Hepatocyte (in vitro differentiated cells): ENCODE results near the gene KSR1. TPM values are rescaled to one million over a fixed set of nuclear protein-coding genes. Genes with fewer than 3 reads are reported as not detected.
"Not testable (repeated sequence)": the region's sequence is repeated elsewhere in the genome, so short reads cannot be mapped to it uniquely, and the experiment has no call there.

Experiments used
- DNase-seq: peaks from one replicate; pipeline ENCODE4 v3.0.0-alpha.2; 2016; ENCODE audit warnings: low spot score
- H2AFZ ChIP-seq: fragments of 200-600 bp; sonication (generic); 2 replicates; pipeline ENCODE4 v1.6.0; 2016; ENCODE audit warnings: antibody characterized with exemption, mild to moderate bottlenecking
- H3K27ac ChIP-seq: fragments of 200-600 bp; sonication (generic); 2 replicates; pipeline ENCODE4 v1.5.1; 2016; ENCODE audit warnings: mild to moderate bottlenecking
- H3K27me3 ChIP-seq: fragments of 200-600 bp; sonication (generic); 2 replicates; pipeline ENCODE4 v1.6.1; 2016
- H3K36me3 ChIP-seq: fragments of 200-600 bp; sonication (generic); replicated peaks from 2 replicates; pipeline ENCODE4 v1.5.1; 2016; ENCODE audit warnings: low read depth; ENCODE audit not compliant: insufficient read depth
- H3K4me1 ChIP-seq: fragments of 200-600 bp; sonication (generic); 2 replicates; pipeline ENCODE4 v1.5.1; 2016; ENCODE audit warnings: mild to moderate bottlenecking, moderate library complexity; ENCODE audit not compliant: insufficient read depth
- H3K4me2 ChIP-seq: fragments of 200-600 bp; sonication (generic); 2 replicates; pipeline ENCODE4 v1.6.0; 2016
- H3K4me3 ChIP-seq: fragments of 200-600 bp; sonication (generic); 2 replicates; pipeline ENCODE4 v1.5.1; 2016; ENCODE audit warnings: mild to moderate bottlenecking
- H3K79me2 ChIP-seq: fragments of 200-600 bp; sonication (generic); 2 replicates; pipeline ENCODE4 v1.6.0; 2017; ENCODE audit warnings: mild to moderate bottlenecking
- H3K9me2 ChIP-seq: fragments of 200-600 bp; sonication (generic); replicated peaks from 2 replicates; pipeline ENCODE4 v1.6.0; 2017; ENCODE audit warnings: mild to moderate bottlenecking; ENCODE audit not compliant: insufficient read depth
- H3K9me3 ChIP-seq: fragments of 200-600 bp; sonication (generic); 2 replicates; pipeline ENCODE4 v1.5.1; 2016; ENCODE audit warnings: low read depth, mild to moderate bottlenecking
- H4K20me1 ChIP-seq: fragments of 200-600 bp; sonication (generic); 2 replicates; pipeline ENCODE4 v1.6.0; 2016; ENCODE audit warnings: mild to moderate bottlenecking; ENCODE audit not compliant: insufficient read depth, poor library complexity, severe bottlenecking
- EZH2 ChIP-seq: fragments of 200-600 bp; sonication (generic); IDR thresholded peaks from 2 replicates; pipeline ENCODE4 v1.6.1; 2016; ENCODE audit warnings: antibody characterized with exemption, mild to moderate bottlenecking, borderline replicate concordance
- EZH2phosphoT487 ChIP-seq: fragments of 200-600 bp; sonication (generic); IDR thresholded peaks from one replicate; pipeline ENCODE4 v1.6.1; 2018; ENCODE audit warnings: antibody characterized with exemption, mild to moderate bottlenecking, low read depth, moderate library complexity; ENCODE audit not compliant: unreplicated experiment, severe bottlenecking
- WGBS: methylation state at CpG from one replicate; pipeline ENCODE4 v1.1.6; 2016; ENCODE audit warnings: low lambda C conversion rate; ENCODE audit errors: missing lambda C conversion rate; 5-methylcytosine and 5-hydroxymethylcytosine counted together
- polyA plus RNA-seq: library from polyadenylated mRNA; unstranded; fragments of >200 nt; fragmentation: Nextera tagmentation; extraction: Ambion mirVana; gene quantifications from 2 replicates; pipeline ENCODE4 v1.2.1, GENCODE V29; 2016
- total RNA-seq: library from RNA; depleted of rRNA; stranded (reverse); fragments of >200 nt; gene quantifications from 2 replicates; pipeline ENCODE4 v1.2.3, GENCODE V29; 2014
- TF ChIP-seq, protein P1 (sequence below): fragments of 200-600 bp; sonication (generic); IDR thresholded peaks from 2 replicates; pipeline ENCODE4 v1.5.1; 2016; ENCODE audit warnings: antibody characterized with exemption, mild to moderate bottlenecking; ENCODE audit not compliant: poor library complexity

KSR1 gene
- total and polyA plus RNA-seq, 2 experiments from 2014 or later, result 16.2 to 32.6 TPM

DNA sequence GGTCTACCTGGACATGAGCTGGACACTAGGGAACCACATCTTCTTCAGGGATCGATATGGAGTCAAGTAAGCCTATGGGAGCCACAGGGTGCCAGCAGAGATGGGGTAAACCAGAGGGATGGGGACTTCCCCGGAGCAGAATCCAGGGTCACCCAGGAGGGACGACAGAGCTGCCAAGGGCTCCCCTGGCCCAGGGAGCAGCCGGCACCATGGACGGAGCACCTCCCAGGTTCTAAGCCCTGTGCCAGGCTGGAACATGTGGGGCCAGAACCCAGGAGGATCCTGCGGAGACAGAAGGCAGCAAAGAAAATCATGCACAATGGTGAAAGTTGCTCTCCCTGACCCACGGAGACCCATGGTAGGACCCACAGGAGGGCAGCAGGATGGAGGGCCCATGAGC lies 33.6 kb upstream of the KSR1 start:
- DNase-seq, result no peak
- Histone ChIP-seq H3K4me3 (no peak overlapping the region), H2AFZ (no peak overlapping the region), H3K4me1 (no peaks in the 10 kb centered on the region), H4K20me1 (no peaks in the 10 kb centered on the region), H3K27ac (no peak overlapping the region), H3K9me3 (no peaks in the 10 kb centered on the region), H3K36me3 (no peaks in the 10 kb centered on the region), H3K27me3 (no peaks in the 10 kb centered on the region), H3K9me2 (no peaks in the 10 kb centered on the region), H3K79me2 (no peaks in the 10 kb centered on the region), H3K4me2 (no peak overlapping the region)
- TF ChIP-seq EZH2phosphoT487, result no peak
- TF ChIP-seq, protein P1, sequence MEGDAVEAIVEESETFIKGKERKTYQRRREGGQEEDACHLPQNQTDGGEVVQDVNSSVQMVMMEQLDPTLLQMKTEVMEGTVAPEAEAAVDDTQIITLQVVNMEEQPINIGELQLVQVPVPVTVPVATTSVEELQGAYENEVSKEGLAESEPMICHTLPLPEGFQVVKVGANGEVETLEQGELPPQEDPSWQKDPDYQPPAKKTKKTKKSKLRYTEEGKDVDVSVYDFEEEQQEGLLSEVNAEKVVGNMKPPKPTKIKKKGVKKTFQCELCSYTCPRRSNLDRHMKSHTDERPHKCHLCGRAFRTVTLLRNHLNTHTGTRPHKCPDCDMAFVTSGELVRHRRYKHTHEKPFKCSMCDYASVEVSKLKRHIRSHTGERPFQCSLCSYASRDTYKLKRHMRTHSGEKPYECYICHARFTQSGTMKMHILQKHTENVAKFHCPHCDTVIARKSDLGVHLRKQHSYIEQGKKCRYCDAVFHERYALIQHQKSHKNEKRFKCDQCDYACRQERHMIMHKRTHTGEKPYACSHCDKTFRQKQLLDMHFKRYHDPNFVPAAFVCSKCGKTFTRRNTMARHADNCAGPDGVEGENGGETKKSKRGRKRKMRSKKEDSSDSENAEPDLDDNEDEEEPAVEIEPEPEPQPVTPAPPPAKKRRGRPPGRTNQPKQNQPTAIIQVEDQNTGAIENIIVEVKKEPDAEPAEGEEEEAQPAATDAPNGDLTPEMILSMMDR, result no peak
- TF ChIP-seq EZH2, result no peak
- 94% methylated on average over 7 of the region's 7 CpGs for WGBS

DNA sequence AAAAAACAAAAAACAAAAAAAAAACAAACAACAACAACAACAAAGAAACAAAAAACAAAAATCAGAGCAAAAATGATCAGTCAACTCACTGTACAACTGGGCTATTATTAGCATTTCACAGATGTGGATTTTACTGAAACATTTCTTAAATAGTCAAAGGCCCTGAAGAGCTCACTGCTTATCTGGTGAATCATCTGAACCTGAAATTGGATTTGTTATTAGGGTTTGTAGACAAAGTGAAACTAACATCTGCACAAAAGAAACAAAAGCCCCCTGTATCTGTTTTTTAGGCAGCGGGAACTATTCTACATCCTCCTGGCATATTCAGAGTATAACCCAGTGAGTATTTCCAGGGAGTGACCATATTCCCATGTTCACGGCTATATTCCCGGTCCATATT lies 32.6 kb upstream of the KSR1 start:
- H4K20me1 ChIP-seq, result no peaks in the 10 kb centered on the region
- TF ChIP-seq EZH2, result no peak
- TF ChIP-seq, protein P1, result no peak
- no peaks in the 10 kb centered on the region for H3K79me2 ChIP-seq
- no peaks in the 10 kb centered on the region for H3K9me2 ChIP-seq
- H3K36me3 ChIP-seq, result no peaks in the 10 kb centered on the region
- no peak overlapping the region for H3K4me3 ChIP-seq
- H3K27me3 ChIP-seq, result no peaks in the 10 kb centered on the region
- no peak for DNase-seq
- H3K27ac ChIP-seq, result no peak overlapping the region
- no peak overlapping the region for H2AFZ ChIP-seq
- no peaks in the 10 kb centered on the region for H3K4me1 ChIP-seq
- no peaks in the 10 kb centered on the region for H3K9me3 ChIP-seq
- 92% methylated on average over 3 of the region's 3 CpGs for WGBS
- H3K4me2 ChIP-seq, result no peak overlapping the region

DNA sequence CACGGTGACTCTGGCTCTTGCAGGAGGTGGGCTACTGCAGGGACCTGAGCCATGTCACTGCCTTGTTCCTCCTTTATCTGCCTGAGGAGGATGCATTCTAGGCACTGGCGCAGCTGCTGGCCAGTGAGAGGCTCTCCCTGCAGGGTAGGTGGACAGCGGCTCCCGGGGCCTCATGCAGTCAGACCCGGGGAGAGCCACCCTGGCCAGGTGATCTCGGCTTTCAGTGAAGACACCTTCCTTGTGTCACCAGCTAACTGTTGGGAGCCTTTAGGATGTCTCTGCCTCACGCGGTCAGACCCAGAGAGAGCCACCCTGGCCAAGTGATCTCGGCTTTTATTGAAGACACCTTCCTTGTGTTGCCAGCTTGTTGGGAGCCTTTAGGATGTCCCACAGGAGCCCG lies 31.7 kb upstream of the KSR1 start:
- no peak overlapping the region for H3K4me2 ChIP-seq
- H4K20me1 ChIP-seq, result no peaks in the 10 kb centered on the region
- H3K79me2 ChIP-seq, result no peaks in the 10 kb centered on the region
- no peaks in the 10 kb centered on the region for H3K9me3 ChIP-seq
- no peak overlapping the region for H3K27ac ChIP-seq
- no peak for DNase-seq
- no peaks in the 10 kb centered on the region for H3K36me3 ChIP-seq
- H3K9me2 ChIP-seq, result no peaks in the 10 kb centered on the region
- no peaks in the 10 kb centered on the region for H3K27me3 ChIP-seq
- no peak overlapping the region for H2AFZ ChIP-seq
- H3K4me3 ChIP-seq, result no peak overlapping the region
- H3K4me1 ChIP-seq, result no peaks in the 10 kb centered on the region
- whole genome bisulfite sequencing, result 91% methylated on average over 10 of the region's 10 CpGs
- TF ChIP-seq EZH2 (no peak), EZH2phosphoT487 (no peak)
- TF ChIP-seq, protein P1, result no peak

DNA sequence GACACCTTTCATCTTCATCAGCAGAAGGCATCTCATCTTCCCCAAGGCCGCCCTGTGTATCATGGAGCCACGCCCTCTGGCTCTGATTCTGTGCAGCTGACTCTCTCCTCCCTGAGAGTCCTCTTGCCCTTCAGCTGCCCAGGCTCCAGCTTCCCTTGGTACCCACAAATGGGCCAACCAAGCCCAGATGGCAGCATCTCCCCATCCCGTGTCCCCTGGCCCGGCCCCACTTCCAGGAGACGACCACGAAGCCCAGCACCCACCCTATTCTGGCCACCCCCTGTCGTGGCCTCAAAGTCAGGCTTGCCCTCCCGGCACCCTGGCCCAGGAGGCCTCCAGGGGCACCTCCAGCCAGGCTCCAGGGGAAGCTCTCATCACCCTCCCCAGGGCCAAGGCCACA lies 31.3 kb upstream of the KSR1 start:
- Histone ChIP-seq H3K9me3 (no peaks in the 10 kb centered on the region), H2AFZ (no peak overlapping the region), H3K27me3 (no peaks in the 10 kb centered on the region), H3K36me3 (no peaks in the 10 kb centered on the region), H3K4me1 (no peaks in the 10 kb centered on the region), H3K9me2 (no peaks in the 10 kb centered on the region), H3K4me3 (no peak overlapping the region), H4K20me1 (no peaks in the 10 kb centered on the region), H3K4me2 (no peak overlapping the region), H3K79me2 (no peaks in the 10 kb centered on the region), H3K27ac (no peak overlapping the region)
- TF ChIP-seq, protein P1, result no peak
- no peak for TF ChIP-seq EZH2phosphoT487
- TF ChIP-seq EZH2, result no peak
- DNase-seq, result no peak
- WGBS, result 95% methylated on average over 8 of the region's 8 CpGs

DNA sequence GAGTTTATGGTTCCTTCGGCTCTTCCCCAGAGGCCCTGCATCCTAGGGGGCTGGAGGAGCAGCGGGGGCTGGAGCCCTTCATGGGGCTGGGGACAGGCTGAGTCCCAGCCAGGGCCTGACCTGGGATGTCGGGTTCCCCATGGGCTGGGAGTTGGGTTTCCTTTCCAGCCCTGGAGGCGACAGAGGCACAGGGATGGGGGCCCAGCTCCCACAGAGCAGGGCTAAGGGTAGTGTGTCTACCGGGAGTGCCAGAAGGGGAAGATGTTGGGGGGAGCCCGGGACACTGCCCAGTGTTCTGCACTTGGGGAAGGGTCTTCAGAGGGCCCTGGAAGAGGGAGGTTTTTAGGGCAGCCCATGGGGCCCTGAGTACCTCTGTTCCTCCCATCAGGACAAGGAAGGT lies 30.7 kb upstream of the KSR1 start:
- H3K4me1 ChIP-seq, H4K20me1 ChIP-seq, H3K4me3 ChIP-seq, H3K9me2 ChIP-seq, DNase-seq, H3K27me3 ChIP-seq, H3K27ac ChIP-seq, H3K36me3 ChIP-seq, H3K79me2 ChIP-seq, H2AFZ ChIP-seq, H3K9me3 ChIP-seq, H3K4me2 ChIP-seq: not testable (repeated sequence)
- WGBS, result 94% methylated on average over 6 of the region's 6 CpGs
